Sigmoid colon (tissue), 4 donors: ENCODE data around the gene ACO2.

ENCODE experiments used
- CTCF ChIP-seq, 4 experiments: fragments of 450-650 bp in 3 of 4; fragments of 200-600 bp in 1 of 4; IDR thresholded peaks; one replicate each; pipeline ENCODE4 v1.5.1; 2016 to 2019; ENCODE audit warnings: antibody characterized with exemption in 4 of 4, mild to moderate bottlenecking in 3 of 4, moderate library complexity in 2 of 4
- POLR2A ChIP-seq, 2 donors: fragments of 450-650 bp; IDR thresholded peaks; one replicate each; pipeline ENCODE4 v1.6.1; 2016; ENCODE audit warnings: antibody characterized with exemption in 2 of 2, mild to moderate bottlenecking in 2 of 2, moderate library complexity in 2 of 2
- POLR2AphosphoS5 ChIP-seq, 4 donors: sonication (generic); formaldehyde crosslinking; IDR thresholded peaks; one replicate each; pipeline ENCODE4 v1.6.1; 2017; ENCODE audit warnings: antibody characterized with exemption in 4 of 4

- no peak for TF ChIP-seq CTCF (IDR thresholded peaks at IDR 0.05)
- TF ChIP-seq POLR2AphosphoS5 (IDR thresholded peaks at IDR 0.05), result peak in 2 of 4 donors; percentile 53 to 62
- no peak for TF ChIP-seq POLR2A (IDR thresholded peaks at IDR 0.05)
Observed at GRCh38 chr22:41487037-41487935, 18.4 kb downstream of the ACO2 start.
